OCI-LY7 (cell line): ENCODE results near the gene MINAR2.

Experiments used
- EZH2phosphoT487 ChIP-seq: fragments of 200-600 bp; sonication (generic); IDR thresholded peaks from 2 replicates; pipeline ENCODE4 v1.6.1; 2018; ENCODE audit warnings: low read depth, borderline replicate concordance, mild to moderate bottlenecking, mixed run types, antibody characterized with exemption, low read length, moderate library complexity, mixed read lengths
- TF ChIP-seq, protein P1 (sequence below): fragments of 200-600 bp; sonication (generic); conservative IDR thresholded peaks from 2 replicates; pipeline ENCODE4 v1.5.1; 2014; ENCODE audit warnings: mild to moderate bottlenecking, antibody characterized with exemption, low read length, moderate library complexity, mixed read lengths

DNA sequence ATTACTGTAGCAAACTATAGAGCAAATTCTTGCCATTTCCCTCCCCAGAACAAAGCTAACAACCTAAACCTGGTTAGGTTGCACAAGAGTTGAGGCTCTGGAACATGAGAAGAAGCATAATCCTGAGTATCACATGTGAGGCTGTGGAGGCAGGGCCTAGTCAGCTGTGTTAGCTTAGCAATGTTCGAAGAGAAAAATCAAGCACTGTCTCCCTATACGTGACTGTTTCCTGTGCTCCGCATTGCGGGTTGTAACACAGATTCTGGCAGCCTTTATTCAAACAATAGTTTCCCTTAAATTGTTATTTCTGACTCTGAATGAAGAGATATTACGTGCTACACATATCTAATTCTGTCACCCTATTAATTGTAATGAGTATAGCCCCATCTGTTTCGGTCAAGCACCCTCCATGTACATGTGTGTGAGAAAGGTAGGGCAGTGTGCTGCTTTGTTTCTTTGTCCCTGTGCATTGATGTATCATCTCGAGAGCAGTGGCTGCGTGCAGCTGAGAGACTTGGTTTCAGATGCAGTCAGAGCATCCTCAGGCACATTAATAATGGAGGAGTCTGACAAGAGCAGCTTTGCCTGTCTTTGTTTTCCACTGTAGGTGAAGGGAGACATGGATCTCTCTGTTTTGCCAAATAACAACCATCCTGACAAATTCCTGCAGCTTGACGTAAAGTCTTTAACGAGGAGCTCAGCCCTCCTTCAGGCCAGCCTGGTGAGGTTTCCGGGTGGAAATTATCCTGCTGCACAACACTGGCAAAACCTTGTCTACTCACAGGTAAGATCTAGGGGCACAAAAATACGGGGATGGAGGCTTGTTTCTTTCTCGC lies at the start of gene MINAR2:
- TF ChIP-seq, protein P1, sequence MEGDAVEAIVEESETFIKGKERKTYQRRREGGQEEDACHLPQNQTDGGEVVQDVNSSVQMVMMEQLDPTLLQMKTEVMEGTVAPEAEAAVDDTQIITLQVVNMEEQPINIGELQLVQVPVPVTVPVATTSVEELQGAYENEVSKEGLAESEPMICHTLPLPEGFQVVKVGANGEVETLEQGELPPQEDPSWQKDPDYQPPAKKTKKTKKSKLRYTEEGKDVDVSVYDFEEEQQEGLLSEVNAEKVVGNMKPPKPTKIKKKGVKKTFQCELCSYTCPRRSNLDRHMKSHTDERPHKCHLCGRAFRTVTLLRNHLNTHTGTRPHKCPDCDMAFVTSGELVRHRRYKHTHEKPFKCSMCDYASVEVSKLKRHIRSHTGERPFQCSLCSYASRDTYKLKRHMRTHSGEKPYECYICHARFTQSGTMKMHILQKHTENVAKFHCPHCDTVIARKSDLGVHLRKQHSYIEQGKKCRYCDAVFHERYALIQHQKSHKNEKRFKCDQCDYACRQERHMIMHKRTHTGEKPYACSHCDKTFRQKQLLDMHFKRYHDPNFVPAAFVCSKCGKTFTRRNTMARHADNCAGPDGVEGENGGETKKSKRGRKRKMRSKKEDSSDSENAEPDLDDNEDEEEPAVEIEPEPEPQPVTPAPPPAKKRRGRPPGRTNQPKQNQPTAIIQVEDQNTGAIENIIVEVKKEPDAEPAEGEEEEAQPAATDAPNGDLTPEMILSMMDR, result no peak
- no peak for TF ChIP-seq EZH2phosphoT487
